HepG2 (cell line): ENCODE measurements around the gene METTL27. TPM values are rescaled to one million over a fixed set of nuclear protein-coding genes. Genes with fewer than 3 reads are reported as not detected.

ENCODE experiments used
- ARNT ChIP-seq: fragments of 450-650 bp; IDR thresholded peaks from 2 replicates; pipeline ENCODE4 v1.6.1; 2017
- ARNT2 ChIP-seq: sonication (generic); formaldehyde crosslinking; IDR thresholded peaks from 2 replicates; pipeline ENCODE4 v1.8.0; 2022; ENCODE audit warnings: mild to moderate bottlenecking, low read depth, missing genetic modification reagents, moderate library complexity
- CEBPG ChIP-seq: IDR thresholded peaks from 2 replicates; pipeline ENCODE4 v1.6.1; 2016
- CHCHD3 ChIP-seq: sonication (generic); formaldehyde crosslinking; IDR thresholded peaks from 2 replicates; pipeline ENCODE4 v1.8.0; 2022; ENCODE audit warnings: mild to moderate bottlenecking, missing genetic modification reagents, moderate library complexity
- EP300 ChIP-seq, 3 experiments: sonication (generic) in 1 of 3; formaldehyde crosslinking in 1 of 3; IDR thresholded peaks; 2 replicates each; pipeline versions ENCODE4 v1.5.1 to v1.6.1; 2011 to 2020; ENCODE audit warnings: low read depth in 2 of 3, low read length in 2 of 3, borderline replicate concordance in 1 of 3, improper control_type of control experiment in 1 of 3, mild to moderate bottlenecking in 1 of 3, missing genetic modification reagents in 1 of 3, moderate library complexity in 1 of 3
- GABPA ChIP-seq, 2 experiments: IDR thresholded peaks; 2 replicates each; pipeline ENCODE4 v1.6.1; 2011 to 2016; ENCODE audit warnings: low read depth in 2 of 2, low read length in 1 of 2, missing biosample characterization in 1 of 2, missing genetic modification characterization in 1 of 2
- GZF1 ChIP-seq: sonication (generic); formaldehyde crosslinking; IDR thresholded peaks from 2 replicates; pipeline ENCODE4 v1.5.1; 2020; ENCODE audit warnings: mild to moderate bottlenecking, missing genetic modification reagents
- HNF4G ChIP-seq, 2 experiments: sonication (generic) in 1 of 2; formaldehyde crosslinking in 1 of 2; IDR thresholded peaks; 2 replicates each; pipeline versions ENCODE4 v1.4.0 to v1.6.1; 2011 to 2020; ENCODE audit warnings: borderline replicate concordance in 2 of 2, low read depth in 2 of 2, mild to moderate bottlenecking in 2 of 2, low read length in 1 of 2, missing genetic modification reagents in 1 of 2, moderate library complexity in 1 of 2
- HNRNPLL ChIP-seq: fragments of 200-400 bp; formaldehyde crosslinking; IDR thresholded peaks from 2 replicates; pipeline ENCODE4 v1.6.1; 2017; ENCODE audit warnings: mild to moderate bottlenecking, low read depth, low read length; ENCODE audit not compliant: poor library complexity, severe bottlenecking
- KAT2B ChIP-seq: fragments of 150-350 bp; IDR thresholded peaks from 2 replicates; pipeline ENCODE4 v1.6.1; 2014; ENCODE audit warnings: low read depth, low read length, borderline replicate concordance
- MBNL3 ChIP-seq: fragments of 250-450 bp; sonication (Bioruptor Pico); conservative IDR thresholded peaks from 2 replicates; pipeline ENCODE4 v1.8.0; 2022; ENCODE audit warnings: mild to moderate bottlenecking, inconsistent platforms
- RBM39 ChIP-seq: fragments of 200-400 bp; formaldehyde crosslinking; IDR thresholded peaks from one replicate; pipeline ENCODE4 v1.6.1; 2018; ENCODE audit warnings: antibody characterized with exemption, mild to moderate bottlenecking, low read depth, low read length; ENCODE audit not compliant: poor library complexity, severe bottlenecking
- RFXANK ChIP-seq: IDR thresholded peaks from 2 replicates; pipeline ENCODE4 v1.6.1; 2016
- SOX13 ChIP-seq, 3 experiments: fragments of 450-650 bp in 1 of 3; sonication (generic) in 1 of 3; formaldehyde crosslinking in 1 of 3; IDR thresholded peaks in 2 of 3; conservative IDR thresholded peaks in 1 of 3; 2 replicates each; pipeline versions ENCODE4 v1.5.0 to v1.6.1; 2016 to 2020; ENCODE audit warnings: antibody characterized with exemption in 1 of 3, mild to moderate bottlenecking in 1 of 3, missing compliant biosample characterization in 1 of 3, missing genetic modification reagents in 1 of 3, moderate library complexity in 1 of 3
- TBL1XR1 ChIP-seq: fragments of 150-350 bp; IDR thresholded peaks from 2 replicates; pipeline ENCODE4 v1.6.1; 2014; ENCODE audit warnings: borderline replicate concordance, low read length; ENCODE audit not compliant: partially characterized antibody
- ZKSCAN1 ChIP-seq: fragments of 150-350 bp; IDR thresholded peaks from 2 replicates; pipeline ENCODE4 v1.6.1; 2014; ENCODE audit warnings: low read length
- ZNF121 ChIP-seq: sonication (generic); formaldehyde crosslinking; IDR thresholded peaks from 2 replicates; pipeline ENCODE4 v1.5.0; 2020; ENCODE audit warnings: mild to moderate bottlenecking, missing genetic modification reagents
- ZNF124 ChIP-seq: sonication (generic); formaldehyde crosslinking; IDR thresholded peaks from 2 replicates; pipeline ENCODE4 v1.4.0; 2020; ENCODE audit warnings: missing genetic modification reagents
- ZNF234 ChIP-seq: sonication (generic); formaldehyde crosslinking; conservative IDR thresholded peaks from 2 replicates; pipeline ENCODE4 v1.5.1; 2020; ENCODE audit warnings: mild to moderate bottlenecking, missing genetic modification reagents
- ZNF619 ChIP-seq: sonication (generic); formaldehyde crosslinking; IDR thresholded peaks from 2 replicates; pipeline ENCODE4 v1.4.0; 2020; ENCODE audit warnings: mild to moderate bottlenecking, missing genetic modification reagents
- ZNF629 ChIP-seq: sonication (generic); formaldehyde crosslinking; conservative IDR thresholded peaks from 2 replicates; pipeline ENCODE4 v1.5.0; 2020; ENCODE audit warnings: missing genetic modification reagents
- ZSCAN21 ChIP-seq: sonication (generic); formaldehyde crosslinking; IDR thresholded peaks from 2 replicates; pipeline ENCODE4 v1.8.0; 2022; ENCODE audit warnings: mild to moderate bottlenecking, missing genetic modification reagents, moderate library complexity, borderline replicate concordance
- polyA plus RNA-seq, 8 experiments: library from polyadenylated mRNA; depleted of rRNA in 3 of 8; stranded (reverse) in 7 of 8; unstranded in 1 of 8; fragments of >200 nt; fragmentation: Illumina TruSeq in 4 of 8; extraction: Trizol in 4 of 8; gene quantifications; 2 replicates each; pipeline versions ENCODE4 v1.2.1 to v1.2.3, GENCODE V29; 2011 to 2016; ENCODE audit warnings: low read depth in 4 of 8, missing spikeins in 1 of 8, mixed read lengths in 1 of 8; ENCODE audit not compliant: insufficient read depth in 1 of 8
- total RNA-seq, 5 experiments: library from RNA; depleted of rRNA; stranded (reverse); fragments of >200 nt; fragmentation: Illumina TruSeq; extraction: Trizol; gene quantifications; 2 replicates each; pipeline ENCODE4 v1.2.3, GENCODE V29; 2016; ENCODE audit warnings: low read depth in 1 of 5
- TF ChIP-seq, protein P1 (sequence below): sonication (generic); formaldehyde crosslinking; IDR thresholded peaks from 2 replicates; pipeline ENCODE4 v1.5.0; 2020; ENCODE audit warnings: missing genetic modification reagents, mild to moderate bottlenecking, borderline replicate concordance
- TF ChIP-seq, protein P2 (sequence below): sonication (generic); IDR thresholded peaks from 2 replicates; pipeline ENCODE4 v1.6.1; 2016; ENCODE audit warnings: low read depth, borderline replicate concordance
- TF ChIP-seq, protein P3 (sequence below): sonication (generic); formaldehyde crosslinking; IDR thresholded peaks from 2 replicates; pipeline ENCODE4 v1.4.0; 2020; ENCODE audit warnings: missing genetic modification reagents

Gene METTL27
- total and polyA plus RNA-seq, 2 of the 13 experiments (the other 11 are each of a cell fraction or from before 2014, with no cell fraction given) = 2.0 to 3.0 TPM

DNA sequence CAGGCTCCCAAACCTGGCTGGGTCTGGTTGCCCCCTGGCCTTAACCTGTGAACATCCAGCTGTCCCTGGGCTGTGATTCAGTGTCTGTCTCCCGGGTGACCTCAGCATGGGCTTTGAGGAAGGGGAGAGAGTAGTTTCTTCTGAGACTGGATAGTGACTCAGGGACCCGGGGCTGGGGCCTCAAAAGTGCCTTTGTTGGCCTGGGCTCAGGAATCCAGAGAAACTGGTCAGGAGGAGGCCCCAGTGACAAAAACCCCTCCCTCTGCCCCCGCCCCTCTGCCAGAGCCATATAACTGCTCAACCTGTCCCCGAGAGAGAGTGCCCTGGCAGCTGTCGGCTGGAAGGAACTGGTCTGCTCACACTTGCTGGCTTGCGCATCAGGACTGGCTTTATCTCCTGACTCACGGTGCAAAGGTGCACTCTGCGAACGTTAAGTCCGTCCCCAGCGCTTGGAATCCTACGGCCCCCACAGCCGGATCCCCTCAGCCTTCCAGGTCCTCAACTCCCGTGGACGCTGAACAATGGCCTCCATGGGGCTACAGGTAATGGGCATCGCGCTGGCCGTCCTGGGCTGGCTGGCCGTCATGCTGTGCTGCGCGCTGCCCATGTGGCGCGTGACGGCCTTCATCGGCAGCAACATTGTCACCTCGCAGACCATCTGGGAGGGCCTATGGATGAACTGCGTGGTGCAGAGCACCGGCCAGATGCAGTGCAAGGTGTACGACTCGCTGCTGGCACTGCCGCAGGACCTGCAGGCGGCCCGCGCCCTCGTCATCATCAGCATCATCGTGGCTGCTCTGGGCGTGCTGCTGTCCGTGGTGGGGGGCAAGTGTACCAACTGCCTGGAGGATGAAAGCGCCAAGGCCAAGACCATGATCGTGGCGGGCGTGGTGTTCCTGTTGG, 11.4 kb downstream of the METTL27 start, which contains the start of gene CLDN4 (continued):
- peak; percentile 53; the same call in 1 of the 2 replicates for TF ChIP-seq ARNT2 (CRISPR knock-in tag)
- TF ChIP-seq ARNT = no peak
- TF ChIP-seq RFXANK (CRISPR knock-in tag) = no peak
- no peak for TF ChIP-seq TBL1XR1
- TF ChIP-seq CEBPG (CRISPR knock-in tag) = no peak
- TF ChIP-seq, protein P1, sequence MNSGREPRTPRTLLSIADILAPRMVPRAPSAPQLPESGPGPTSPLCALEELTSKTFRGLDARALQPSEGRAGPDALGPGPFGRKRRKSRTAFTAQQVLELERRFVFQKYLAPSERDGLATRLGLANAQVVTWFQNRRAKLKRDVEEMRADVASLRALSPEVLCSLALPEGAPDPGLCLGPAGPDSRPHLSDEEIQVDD (CRISPR knock-in tag) = no peak
- TF ChIP-seq GZF1 (CRISPR knock-in tag) = no peak
- TF ChIP-seq MBNL3 (CRISPR knock-in tag) = no peak
- peak in 1 of 2 experiments; percentile 15; a peak in 1 of 4 replicates for TF ChIP-seq EP300 (IDR thresholded peaks at IDR 0.05; ENCODE audit: low read depth in 2 of 2, low read length in 2 of 2)
- TF ChIP-seq EP300 (CRISPR knock-in tag; IDR thresholded peaks at IDR 0.05; ENCODE audit: borderline replicate concordance) = no peak
- TF ChIP-seq, protein P2, sequence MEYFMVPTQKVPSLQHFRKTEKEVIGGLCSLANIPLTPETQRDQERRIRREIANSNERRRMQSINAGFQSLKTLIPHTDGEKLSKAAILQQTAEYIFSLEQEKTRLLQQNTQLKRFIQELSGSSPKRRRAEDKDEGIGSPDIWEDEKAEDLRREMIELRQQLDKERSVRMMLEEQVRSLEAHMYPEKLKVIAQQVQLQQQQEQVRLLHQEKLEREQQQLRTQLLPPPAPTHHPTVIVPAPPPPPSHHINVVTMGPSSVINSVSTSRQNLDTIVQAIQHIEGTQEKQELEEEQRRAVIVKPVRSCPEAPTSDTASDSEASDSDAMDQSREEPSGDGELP = peak; percentile 62; the same call in 1 of the 2 replicates
- TF ChIP-seq, protein P3, sequence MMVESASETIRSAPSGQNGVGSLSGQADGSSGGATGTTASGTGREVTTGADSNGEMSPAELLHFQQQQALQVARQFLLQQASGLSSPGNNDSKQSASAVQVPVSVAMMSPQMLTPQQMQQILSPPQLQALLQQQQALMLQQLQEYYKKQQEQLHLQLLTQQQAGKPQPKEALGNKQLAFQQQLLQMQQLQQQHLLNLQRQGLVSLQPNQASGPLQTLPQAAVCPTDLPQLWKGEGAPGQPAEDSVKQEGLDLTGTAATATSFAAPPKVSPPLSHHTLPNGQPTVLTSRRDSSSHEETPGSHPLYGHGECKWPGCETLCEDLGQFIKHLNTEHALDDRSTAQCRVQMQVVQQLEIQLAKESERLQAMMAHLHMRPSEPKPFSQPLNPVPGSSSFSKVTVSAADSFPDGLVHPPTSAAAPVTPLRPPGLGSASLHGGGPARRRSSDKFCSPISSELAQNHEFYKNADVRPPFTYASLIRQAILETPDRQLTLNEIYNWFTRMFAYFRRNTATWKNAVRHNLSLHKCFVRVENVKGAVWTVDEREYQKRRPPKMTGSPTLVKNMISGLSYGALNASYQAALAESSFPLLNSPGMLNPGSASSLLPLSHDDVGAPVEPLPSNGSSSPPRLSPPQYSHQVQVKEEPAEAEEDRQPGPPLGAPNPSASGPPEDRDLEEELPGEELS (CRISPR knock-in tag) = no peak
- TF ChIP-seq ZNF121 = peak; percentile 94
- no peak for TF ChIP-seq RBM39
- TF ChIP-seq ZNF629 (CRISPR knock-in tag) = no peak
- 0 out of 2 replicates have a peak, but pooled peaks have one; percentile 35 for TF ChIP-seq SOX13 (IDR thresholded peaks at IDR 0.05)
- peak in 1 of 2 experiments; percentile 31; a peak in 1 of 4 replicates for TF ChIP-seq SOX13 (CRISPR knock-in tag; conservative IDR thresholded peaks at IDR 0.05 in 1 of 2, IDR thresholded peaks at IDR 0.05 in 1 of 2)
- TF ChIP-seq ZSCAN21 = peak; percentile 53; the same call in 1 of the 2 replicates
- no peak for TF ChIP-seq ZNF234 (CRISPR knock-in tag)
- no peak for TF ChIP-seq ZNF619 (CRISPR knock-in tag)
- no peak for TF ChIP-seq KAT2B
- TF ChIP-seq GABPA (IDR thresholded peaks at IDR 0.05; ENCODE audit: low read depth, low read length) = no peak
- TF ChIP-seq GABPA (CRISPR knock-in tag; IDR thresholded peaks at IDR 0.05; ENCODE audit: low read depth) = no peak
- TF ChIP-seq ZNF124 (CRISPR knock-in tag) = no peak
- peak; percentile 70; the same call in 1 of the 2 replicates for TF ChIP-seq HNF4G (IDR thresholded peaks at IDR 0.05; ENCODE audit: borderline replicate concordance, low read depth, low read length)
- TF ChIP-seq HNF4G (CRISPR knock-in tag; IDR thresholded peaks at IDR 0.05; ENCODE audit: borderline replicate concordance, low read depth) = no peak
- TF ChIP-seq ZKSCAN1 = no peak
- TF ChIP-seq HNRNPLL = peak; percentile 97
- peak; percentile 57; the same call in 1 of the 2 replicates for TF ChIP-seq CHCHD3 (CRISPR knock-in tag)
